ENCODE data around the gene RPL27A.

The RPL27A gene

GRCh38 chr11:8729067-8729466 is 46.5 kb downstream of the RPL27A start:
- TF ChIP-seq, protein P1, sequence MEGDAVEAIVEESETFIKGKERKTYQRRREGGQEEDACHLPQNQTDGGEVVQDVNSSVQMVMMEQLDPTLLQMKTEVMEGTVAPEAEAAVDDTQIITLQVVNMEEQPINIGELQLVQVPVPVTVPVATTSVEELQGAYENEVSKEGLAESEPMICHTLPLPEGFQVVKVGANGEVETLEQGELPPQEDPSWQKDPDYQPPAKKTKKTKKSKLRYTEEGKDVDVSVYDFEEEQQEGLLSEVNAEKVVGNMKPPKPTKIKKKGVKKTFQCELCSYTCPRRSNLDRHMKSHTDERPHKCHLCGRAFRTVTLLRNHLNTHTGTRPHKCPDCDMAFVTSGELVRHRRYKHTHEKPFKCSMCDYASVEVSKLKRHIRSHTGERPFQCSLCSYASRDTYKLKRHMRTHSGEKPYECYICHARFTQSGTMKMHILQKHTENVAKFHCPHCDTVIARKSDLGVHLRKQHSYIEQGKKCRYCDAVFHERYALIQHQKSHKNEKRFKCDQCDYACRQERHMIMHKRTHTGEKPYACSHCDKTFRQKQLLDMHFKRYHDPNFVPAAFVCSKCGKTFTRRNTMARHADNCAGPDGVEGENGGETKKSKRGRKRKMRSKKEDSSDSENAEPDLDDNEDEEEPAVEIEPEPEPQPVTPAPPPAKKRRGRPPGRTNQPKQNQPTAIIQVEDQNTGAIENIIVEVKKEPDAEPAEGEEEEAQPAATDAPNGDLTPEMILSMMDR (IDR thresholded peaks at IDR 0.05; ENCODE audit: low read depth, low read length, missing control alignments), result no peak
- H3K4me3 ChIP-seq (ENCODE audit: low read depth, low read length), result no peak overlapping the region
- in situ Hi-C loops (cut with HindIII; ENCODE audit: low sequenced_read_pairs), result no loop called here
- no peak for DNase-seq (ENCODE audit: low read depth)

DNA sequence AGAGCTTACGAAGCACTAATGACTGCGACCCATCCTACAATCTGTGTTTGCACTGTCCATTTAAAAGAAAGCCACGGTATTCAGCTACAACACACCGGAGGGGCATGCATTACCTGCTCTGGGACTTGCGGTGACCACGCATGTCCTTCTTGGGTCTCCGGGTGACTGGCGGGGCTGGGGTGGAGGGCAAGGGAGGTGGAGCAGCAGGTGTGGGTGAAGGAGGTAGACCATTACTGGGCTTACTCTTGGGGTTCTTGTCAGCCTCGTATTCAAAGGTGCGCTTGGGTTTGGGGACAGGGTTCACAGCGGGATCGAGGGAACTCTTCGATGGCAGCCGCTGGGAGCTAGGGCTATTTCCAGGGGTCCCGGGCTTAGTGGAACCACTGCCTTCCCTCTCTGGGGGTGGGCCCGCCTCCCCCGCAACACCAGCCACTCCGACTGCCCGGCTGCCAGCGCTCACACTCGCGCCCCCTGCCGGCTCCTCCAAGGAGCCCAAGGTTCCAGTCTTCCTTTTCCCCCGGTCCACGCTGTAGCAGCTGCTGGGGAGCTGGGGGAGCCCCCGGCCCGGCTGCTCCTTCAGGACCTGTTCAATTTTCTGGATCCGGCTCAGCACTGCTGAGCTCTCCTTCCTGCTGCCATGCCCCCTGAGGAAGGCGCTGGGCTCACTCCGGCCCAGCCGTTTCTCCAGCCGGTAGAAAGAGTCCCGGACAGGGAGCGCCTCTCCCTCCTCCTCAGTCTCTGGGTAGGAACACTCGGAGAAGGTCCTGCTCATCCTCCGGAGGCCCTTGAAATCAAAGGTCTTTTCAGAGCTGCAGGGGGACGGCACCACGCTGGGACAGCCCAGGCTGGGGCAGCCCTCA is 47.5 kb downstream of the RPL27A start:
- no peak for DNase-seq (ENCODE audit: low read depth)
- in situ Hi-C loops (cut with HindIII; ENCODE audit: low sequenced_read_pairs), result no loop called here
- TF ChIP-seq, protein P1 (IDR thresholded peaks at IDR 0.05; ENCODE audit: low read depth, low read length, missing control alignments), result no peak
- H3K4me3 ChIP-seq (ENCODE audit: low read depth, low read length), result no peak overlapping the region

- TF ChIP-seq, protein P1 (IDR thresholded peaks at IDR 0.05; ENCODE audit: low read depth, low read length, missing control alignments), result no peak
- no peak overlapping the region for H3K4me3 ChIP-seq (ENCODE audit: low read depth, low read length)
- no peak for DNase-seq (ENCODE audit: low read depth)
- in situ Hi-C loops (cut with HindIII; ENCODE audit: low sequenced_read_pairs), result no loop called here
Measured at GRCh38 chr11:8730697-8731020, 48.1 kb downstream of the RPL27A start.

- DNase-seq (ENCODE audit: low read depth), result no peak
- H3K4me3 ChIP-seq (ENCODE audit: low read depth, low read length), result no peak overlapping the region
- in situ Hi-C loops (cut with HindIII; ENCODE audit: low sequenced_read_pairs), result no loop called here
- TF ChIP-seq, protein P1 (IDR thresholded peaks at IDR 0.05; ENCODE audit: low read depth, low read length, missing control alignments), result no peak
Measured at GRCh38 chr11:8731647-8732323, 49.2 kb downstream of the RPL27A start.

DNA sequence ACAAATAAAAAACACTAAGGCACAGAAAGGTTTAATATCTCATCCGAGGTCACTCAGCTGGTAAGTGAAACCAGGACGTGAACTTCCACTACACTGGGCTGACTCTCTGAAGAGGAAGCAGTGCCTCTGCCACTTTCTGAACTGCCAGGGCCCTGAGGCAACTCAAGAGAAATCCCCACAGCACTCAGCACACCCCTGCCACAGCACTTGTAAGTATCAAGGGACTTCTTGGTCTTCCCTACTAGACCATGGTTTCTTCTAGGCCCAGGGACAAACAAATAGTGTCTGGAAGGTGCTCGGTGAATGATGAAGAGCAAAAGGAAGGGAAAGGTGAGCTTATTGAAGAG is 49.7 kb downstream of the RPL27A start:
- in situ Hi-C loops (cut with HindIII; ENCODE audit: low sequenced_read_pairs), result no loop called here
- DNase-seq (ENCODE audit: low read depth), result no peak
- TF ChIP-seq, protein P1 (IDR thresholded peaks at IDR 0.05; ENCODE audit: low read depth, low read length, missing control alignments), result no peak
- no peak overlapping the region for H3K4me3 ChIP-seq (ENCODE audit: low read depth, low read length)

- in situ Hi-C loops (cut with HindIII; ENCODE audit: low sequenced_read_pairs), result no loop called here
- H3K4me3 ChIP-seq (ENCODE audit: low read depth, low read length), result no peak overlapping the region
- DNase-seq (ENCODE audit: low read depth), result peak; percentile 50
- TF ChIP-seq, protein P1 (IDR thresholded peaks at IDR 0.05; ENCODE audit: low read depth, low read length, missing control alignments), result no peak
Measured at GRCh38 chr11:8732748-8733241, 50.2 kb downstream of the RPL27A start.

All from astrocyte of the cerebellum (primary cell).